Measurements from ENCODE around the gene GPATCH8.
"Not testable (repeated sequence)": the region's sequence is repeated elsewhere in the genome, so short reads cannot be mapped to it uniquely, and the experiment has no call there.

Gene GPATCH8

GRCh38 chr17:44394112-44394511 is 109.1 kb downstream of the GPATCH8 start:
- DNase-seq: not testable (repeated sequence)

GRCh38 chr17:44390250-44390870 is 112.8 kb downstream of the GPATCH8 start:
- no peak for DNase-seq

- DNase-seq: no peak
These were observed 113.4 kb downstream of the GPATCH8 start for GRCh38 chr17:44389723-44390202.

- no peak for DNase-seq
These were observed 113.9 kb downstream of the GPATCH8 start, which contains the start of gene ITGA2B for GRCh38 chr17:44389281-44389680. Gene ITGA2B, minus strand, starts transcription at chr17:44389649. Its CDS starts 176 bp downstream, at chr17:44389473.

- DNase-seq: no peak
These were observed 115.4 kb downstream of the GPATCH8 start for GRCh38 chr17:44387804-44388203.

GRCh38 chr17:44386182-44386525 is 117.1 kb downstream of the GPATCH8 start:
- no peak for DNase-seq

GRCh38 chr17:44385287-44386181 is 117.7 kb downstream of the GPATCH8 start:
- DNase-seq: peak; percentile 90

GRCh38 chr17:44384823-44385286 is 118.4 kb downstream of the GPATCH8 start:
- DNase-seq: no peak

GRCh38 chr17:44384281-44384822 is 118.9 kb downstream of the GPATCH8 start:
- no peak for DNase-seq

GRCh38 chr17:44383861-44384260 is 119.3 kb downstream of the GPATCH8 start:
- DNase-seq: no peak

- no peak for DNase-seq
These were observed 119.8 kb downstream of the GPATCH8 start for GRCh38 chr17:44383363-44383762.

GRCh38 chr17:44382917-44383316 is 120.3 kb downstream of the GPATCH8 start:
- DNase-seq: no peak

- no peak for DNase-seq
These were observed 121.3 kb downstream of the GPATCH8 start for GRCh38 chr17:44381810-44382305.

GRCh38 chr17:44380767-44381166 is 122.4 kb downstream of the GPATCH8 start:
- no peak for DNase-seq

GRCh38 chr17:44379887-44380286 is 123.3 kb downstream of the GPATCH8 start:
- DNase-seq: no peak

GRCh38 chr17:44378171-44378705 is 125.0 kb downstream of the GPATCH8 start:
- DNase-seq: no peak

GRCh38 chr17:44376779-44377178 is 126.4 kb downstream of the GPATCH8 start:
- no peak for DNase-seq

- DNase-seq: peak; percentile 67
These were observed 127.1 kb downstream of the GPATCH8 start for GRCh38 chr17:44376124-44376523.

- DNase-seq: no peak
These were observed 127.8 kb downstream of the GPATCH8 start for GRCh38 chr17:44375196-44376017.

- DNase-seq: no peak
These were observed 128.7 kb downstream of the GPATCH8 start for GRCh38 chr17:44374306-44375195.

- DNase-seq: no peak
These were observed 131.2 kb downstream of the GPATCH8 start for GRCh38 chr17:44372036-44372435.
